ENCODE measurements around the gene CEP76. TPM values are rescaled to one million over a fixed set of nuclear protein-coding genes. Genes with fewer than 3 reads are reported as not detected.

The CEP76 gene
- total RNA-seq, 1 donor from 2014 or later, result 21.2 TPM

- no peak for TF ChIP-seq CTCF (conservative IDR thresholded peaks at IDR 0.05; ENCODE audit: low read depth, low read length)
- H3K4me3 ChIP-seq (ENCODE audit: low read depth, low read length), result no peak overlapping the region
- DNase-seq (ENCODE audit: low read depth), result no peak
Measured at GRCh38 chr18:12748671-12749070, 46.1 kb upstream of the CEP76 start.

- no peak overlapping the region for H3K4me3 ChIP-seq (ENCODE audit: low read depth, low read length)
- no peak for DNase-seq (ENCODE audit: low read depth)
- TF ChIP-seq CTCF (conservative IDR thresholded peaks at IDR 0.05; ENCODE audit: low read depth, low read length), result no peak
Measured at GRCh38 chr18:12747530-12748315, 45.2 kb upstream of the CEP76 start.

- no peak for TF ChIP-seq CTCF (conservative IDR thresholded peaks at IDR 0.05; ENCODE audit: low read depth, low read length)
- no peak for DNase-seq (ENCODE audit: low read depth)
- no peak overlapping the region for H3K4me3 ChIP-seq (ENCODE audit: low read depth, low read length)
Measured at GRCh38 chr18:12745095-12745795, 42.7 kb upstream of the CEP76 start.

GRCh38 chr18:12744103-12744502, 41.6 kb upstream of the CEP76 start:
- peak; percentile 32 for DNase-seq (ENCODE audit: low read depth)
- H3K4me3 ChIP-seq (ENCODE audit: low read depth, low read length), result no peak overlapping the region
- TF ChIP-seq CTCF (conservative IDR thresholded peaks at IDR 0.05; ENCODE audit: low read depth, low read length), result peak; percentile 68

- no peak for DNase-seq (ENCODE audit: low read depth)
- no peak overlapping the region for H3K4me3 ChIP-seq (ENCODE audit: low read depth, low read length)
- TF ChIP-seq CTCF (conservative IDR thresholded peaks at IDR 0.05; ENCODE audit: low read depth, low read length), result no peak
Measured at GRCh38 chr18:12742453-12742852, 39.9 kb upstream of the CEP76 start.

GRCh38 chr18:12741351-12741750, 38.8 kb upstream of the CEP76 start:
- TF ChIP-seq CTCF (conservative IDR thresholded peaks at IDR 0.05; ENCODE audit: low read depth, low read length), result no peak
- no peak for DNase-seq (ENCODE audit: low read depth)
- no peak overlapping the region for H3K4me3 ChIP-seq (ENCODE audit: low read depth, low read length)

Data from epithelial cell of proximal tubule (primary cell).